Heart left ventricle (tissue), 16 donors: ENCODE data around the gene MLLT3. TPM values are rescaled to one million over a fixed set of nuclear protein-coding genes. Genes with fewer than 3 reads are reported as not detected.

Experiments used
- ATAC-seq, 4 donors: fragments of 200-7000 bp; cut with Tn5 transposase; one replicate each; pipeline ENCODE4 v1.9.1; 2020 to 2022; ENCODE audit warnings: moderate library complexity in 4 of 4, mild to moderate bottlenecking in 3 of 4, moderate number of reproducible peaks in 1 of 4
- DNase-seq, 5 donors: peaks; one replicate each; pipeline ENCODE4 v3.0.0-alpha.2; 2020
- H3K27ac ChIP-seq, 12 donors: fragments of 200-600 bp; sonication (generic) in 4 of 12; one replicate each; pipeline versions ENCODE4 v1.5.0 to v1.8.0; 2016 to 2022; ENCODE audit warnings: mild to moderate bottlenecking in 2 of 12
- H3K27me3 ChIP-seq, 9 donors: fragments of 200-600 bp; sonication (generic) in 2 of 9; one replicate each; pipeline versions ENCODE4 v1.5.1 to v1.8.0; 2016 to 2022; ENCODE audit warnings: mild to moderate bottlenecking in 3 of 9
- H3K36me3 ChIP-seq, 9 donors: fragments of 200-600 bp; sonication (generic) in 2 of 9; one replicate each; pipeline versions ENCODE4 v1.5.0 to v1.8.0; 2018 to 2022; ENCODE audit warnings: mild to moderate bottlenecking in 2 of 9
- H3K4me1 ChIP-seq, 12 donors: fragments of 200-600 bp; sonication (generic) in 4 of 12; one replicate each; pipeline versions ENCODE4 v1.5.0 to v1.8.0; 2016 to 2022; ENCODE audit warnings: mild to moderate bottlenecking in 3 of 12
- H3K4me3 ChIP-seq, 12 donors: fragments of 200-600 bp; sonication (generic) in 4 of 12; one replicate each; pipeline versions ENCODE4 v1.5.0 to v1.8.0; 2017 to 2022; ENCODE audit warnings: mild to moderate bottlenecking in 9 of 12, moderate library complexity in 4 of 12
- H3K9me3 ChIP-seq, 12 donors: fragments of 200-600 bp; sonication (generic) in 4 of 12; one replicate each; pipeline versions ENCODE4 v1.5.0 to v1.8.0; 2016 to 2022; ENCODE audit warnings: mild to moderate bottlenecking in 1 of 12
- POLR2A ChIP-seq, 2 donors: fragments of 450-650 bp; IDR thresholded peaks; one replicate each; pipeline ENCODE4 v1.6.1; 2017; ENCODE audit warnings: antibody characterized with exemption in 2 of 2, mild to moderate bottlenecking in 2 of 2, moderate library complexity in 2 of 2
- WGBS, 4 donors: extraction: QIAGEN DNeasy Blood & Tissue Kit in 2 of 4; methylation state at CpG; one replicate each; pipeline versions ENCODE4 v1.1.5 to v1.1.7; 2013 to 2018; 5-methylcytosine and 5-hydroxymethylcytosine counted together
- intact Hi-C, 10 donors: fragments of 100-400 bp; cut with DNase I; formaldehyde crosslinking; loops; one replicate each; pipeline versions ENCODE4 v1.11.1 to v1.14.2; 2022
- polyA plus RNA-seq, 2 donors: library from polyadenylated mRNA; stranded (reverse); fragments of 200-250 nt; gene quantifications; one replicate each; pipeline ENCODE4 v1.2.3, GENCODE V29; 2013
- total RNA-seq, 9 donors: library from RNA; depleted of rRNA in 2 of 9; stranded (reverse); fragments of >200 nt in 2 of 9; fragmentation: NEBNext Ultra II Directional in 3 of 9; extraction: Animal tissue kit (Norgen Biotek cat#: 25700) in 3 of 9; gene quantifications; one replicate each; pipeline versions ENCODE4 v1.1.0 to v1.2.4, GENCODE V29; 2016 to 2023
- TF ChIP-seq, protein P1 (sequence below), 12 donors: fragments of 200-600 bp; sonication (generic) in 4 of 12; IDR thresholded peaks; one replicate each; pipeline versions ENCODE4 v1.5.0 to v1.8.0; 2018 to 2022; ENCODE audit warnings: antibody characterized with exemption in 12 of 12, mild to moderate bottlenecking in 5 of 12
- donor health status: ischemic (EF 13 %, LVEDD 7.1; RV severe dilation, severe dysfunction).
- donor health status: healthy with polysubstance abuse.
- donor health status: DM: no; HTN: yes; CAD: no.
- donor health status: DM: no; HTN: no; CAD: no.
- donor health status: ischemic (EF 25% LVEDD 6.9; RV normal size, moderate dysfunction).
- donor health status: ischemic (EF 25% LVEDD 5.7; RV mildly dilated, moderate dysfunction).
- donor health status: healthy.
- donor health status: DM: yes; HTN: yes; CAD: no.
- donor health status: ischemic (EF 35%, LVEDD 5.7; RV mildly dilated, moderate dysfunction).
- donor health status: nonischemic (EF 11% LVEDD 7.7; RV severe dilation, severe dysfunction).
- donor health status: DM: yes; HTN: yes; CAD: no.
- donor health status: PGD.
- donor health status: ischemic (EF 29% LVEDD 5.4; RV normal size, mild dysfunction).
- donor health status: nonischemic (EF 23%, LVEDD 6.1; RV moderate dilation, normal function).

The MLLT3 gene
- total and polyA plus RNA-seq, 11 donors, result 7.5 to 21.0 (median 15.3) TPM

DNA sequence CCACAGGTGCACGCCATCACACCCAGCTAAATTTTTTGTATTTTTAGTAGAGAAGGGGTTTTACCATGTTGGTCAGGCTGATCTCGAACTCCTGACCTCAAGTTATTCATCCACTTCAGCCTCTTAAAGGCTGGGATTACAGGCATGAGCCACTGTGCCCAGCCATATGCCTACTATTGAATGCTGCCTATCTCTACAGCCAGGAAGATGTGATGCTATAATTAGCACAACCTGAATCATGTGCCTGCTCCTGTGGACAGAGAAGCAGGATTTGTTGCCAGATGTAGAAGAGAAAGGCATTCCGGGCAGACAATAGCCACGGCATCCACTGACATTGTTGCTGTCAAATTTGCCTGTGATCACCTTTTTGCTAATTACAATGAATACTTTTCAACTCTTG, 24.4 kb upstream of the MLLT3 start:
- TF ChIP-seq POLR2A (IDR thresholded peaks at IDR 0.05), result no peak
- TF ChIP-seq, protein P1, sequence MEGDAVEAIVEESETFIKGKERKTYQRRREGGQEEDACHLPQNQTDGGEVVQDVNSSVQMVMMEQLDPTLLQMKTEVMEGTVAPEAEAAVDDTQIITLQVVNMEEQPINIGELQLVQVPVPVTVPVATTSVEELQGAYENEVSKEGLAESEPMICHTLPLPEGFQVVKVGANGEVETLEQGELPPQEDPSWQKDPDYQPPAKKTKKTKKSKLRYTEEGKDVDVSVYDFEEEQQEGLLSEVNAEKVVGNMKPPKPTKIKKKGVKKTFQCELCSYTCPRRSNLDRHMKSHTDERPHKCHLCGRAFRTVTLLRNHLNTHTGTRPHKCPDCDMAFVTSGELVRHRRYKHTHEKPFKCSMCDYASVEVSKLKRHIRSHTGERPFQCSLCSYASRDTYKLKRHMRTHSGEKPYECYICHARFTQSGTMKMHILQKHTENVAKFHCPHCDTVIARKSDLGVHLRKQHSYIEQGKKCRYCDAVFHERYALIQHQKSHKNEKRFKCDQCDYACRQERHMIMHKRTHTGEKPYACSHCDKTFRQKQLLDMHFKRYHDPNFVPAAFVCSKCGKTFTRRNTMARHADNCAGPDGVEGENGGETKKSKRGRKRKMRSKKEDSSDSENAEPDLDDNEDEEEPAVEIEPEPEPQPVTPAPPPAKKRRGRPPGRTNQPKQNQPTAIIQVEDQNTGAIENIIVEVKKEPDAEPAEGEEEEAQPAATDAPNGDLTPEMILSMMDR (IDR thresholded peaks at IDR 0.05), result no peak
- DNase-seq, result peak in 4 of 5 donors; percentile 15 to 40 (median 30)
- 53 to 61% (median 59%) methylated on average over 4 of the region's 4 CpGs for WGBS, 4 donors
- peak; percentile 91 to 98 (median 95) for ATAC-seq
- Histone ChIP-seq H3K27me3 (no peaks in the 10 kb centered on the region), H3K36me3 (no peaks in the 10 kb centered on the region), H3K9me3 (peaks cover 0 to 6% (median 0%) of the 10 kb centered on the region in 12 donors), H3K27ac (peak overlapping the region in 6 of 12 donors; percentile 8 to 28 (median 15)), H3K4me3 (no peak overlapping the region), H3K4me1 (peaks cover 0 to 7% (median 0%) of the 10 kb centered on the region in 12 donors)
- intact Hi-C loops, result no loop called here

DNA sequence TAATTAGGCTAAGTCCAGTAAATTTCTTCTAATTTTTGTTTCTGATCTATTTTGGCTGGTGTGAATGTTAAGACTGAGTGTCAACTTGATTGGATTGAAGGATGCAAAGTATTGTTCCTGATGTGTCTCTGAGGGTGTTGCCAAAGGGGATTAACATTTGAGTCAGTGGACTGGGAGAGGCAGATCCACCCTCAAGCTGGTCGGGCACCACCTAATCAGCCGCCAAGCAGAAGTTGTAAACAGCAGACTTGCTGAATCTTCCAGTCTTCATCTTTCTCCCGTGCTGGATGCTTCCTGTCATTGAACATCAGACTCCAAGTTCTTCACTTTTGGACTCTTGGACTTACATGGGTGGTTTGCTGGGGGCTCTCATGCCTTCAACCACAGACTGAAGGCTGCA, 21.4 kb upstream of the MLLT3 start:
- Histone ChIP-seq H3K9me3 (peaks cover 0 to 4% (median 0%) of the 10 kb centered on the region in 12 donors), H3K27me3 (no peaks in the 10 kb centered on the region), H3K36me3 (no peaks in the 10 kb centered on the region), H3K4me3 (no peak overlapping the region), H3K27ac (no peak overlapping the region), H3K4me1 (peaks cover 0 to 7% (median 0%) of the 10 kb centered on the region in 12 donors)
- TF ChIP-seq, protein P1 (IDR thresholded peaks at IDR 0.05), result no peak
- TF ChIP-seq POLR2A (IDR thresholded peaks at IDR 0.05), result no peak
- no peak for ATAC-seq
- 78 to 81% (median 79%) methylated on average over 3 of the region's 3 CpGs for WGBS, 4 donors
- DNase-seq, result no peak
- intact Hi-C loops, result no loop called here

DNA sequence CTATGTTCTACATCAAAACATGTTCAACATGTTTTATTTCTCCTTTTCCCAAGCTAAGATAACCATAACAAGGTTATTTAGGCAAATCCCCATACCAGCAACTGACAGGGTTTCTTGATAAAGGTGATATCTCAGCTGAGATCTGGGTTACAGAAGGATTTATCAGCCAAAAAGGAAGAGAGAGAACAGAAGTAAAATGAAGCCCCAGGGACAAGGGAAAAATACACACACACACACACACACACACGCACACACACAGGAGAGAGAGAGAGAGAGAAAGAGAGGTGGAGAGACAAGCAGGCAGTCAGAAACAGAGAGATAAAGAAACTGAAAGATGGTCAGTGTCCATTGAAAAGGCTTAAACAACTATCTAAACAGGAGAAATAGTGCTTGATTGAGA, 19.7 kb upstream of the MLLT3 start:
- no peak for ATAC-seq
- no peak for DNase-seq
- no peaks in the 10 kb centered on the region for H3K36me3 ChIP-seq
- H3K27me3 ChIP-seq, result no peaks in the 10 kb centered on the region
- H3K9me3 ChIP-seq, result no peaks in the 10 kb centered on the region
- WGBS, 4 donors, result 69 to 82% (median 75%) methylated on average over 1 of the region's 1 CpG
- intact Hi-C loops, result no loop called here
- H3K4me1 ChIP-seq, result peaks cover 0 to 5% (median 0%) of the 10 kb centered on the region in 12 donors
- H3K27ac ChIP-seq, result no peak overlapping the region
- TF ChIP-seq POLR2A (IDR thresholded peaks at IDR 0.05), result no peak
- TF ChIP-seq, protein P1 (IDR thresholded peaks at IDR 0.05), result no peak
- H3K4me3 ChIP-seq, result no peak overlapping the region

DNA sequence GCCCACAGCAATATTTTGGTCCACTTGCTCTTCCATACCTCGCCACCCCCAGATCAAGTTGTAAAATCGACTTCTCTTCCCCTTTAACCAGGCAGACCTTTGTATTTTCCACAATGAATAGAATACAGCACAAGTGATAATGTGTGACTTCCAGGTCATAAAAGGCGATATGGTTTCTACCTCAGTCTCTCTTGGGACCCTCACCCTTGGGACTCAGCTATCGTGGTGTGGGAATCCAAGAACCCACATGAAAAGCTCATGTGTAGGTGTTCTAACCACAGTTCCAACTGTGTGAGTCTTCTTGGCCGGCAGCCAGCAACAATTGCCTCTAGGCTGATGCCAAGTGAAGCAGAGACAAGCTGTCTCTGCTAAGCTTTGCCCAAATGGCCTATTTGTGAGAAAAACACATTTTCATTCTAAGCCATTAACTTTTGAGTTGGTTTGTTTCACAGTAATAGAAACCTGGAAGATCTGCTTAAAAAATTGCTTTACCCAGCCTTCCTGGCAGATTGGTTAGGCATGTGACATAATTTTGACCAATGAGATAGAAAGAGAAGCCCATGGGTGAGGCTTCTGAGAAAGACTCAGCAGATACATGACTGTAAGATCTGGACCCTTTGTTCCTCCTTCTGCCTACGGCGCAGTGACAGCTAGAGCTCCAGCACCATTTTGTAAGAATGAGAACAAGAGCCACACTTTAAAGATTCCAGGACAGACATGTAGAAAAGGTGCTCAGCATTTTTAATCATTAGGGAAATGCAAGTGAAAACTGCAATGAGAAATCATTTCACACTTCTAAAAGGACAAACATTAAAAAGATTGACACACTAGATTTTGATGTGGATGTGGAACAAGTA, 18.3 kb upstream of the MLLT3 start:
- H3K4me1 ChIP-seq, result no peaks in the 10 kb centered on the region
- intact Hi-C loops, result no loop called here
- H3K9me3 ChIP-seq, result no peaks in the 10 kb centered on the region
- no peaks in the 10 kb centered on the region for H3K36me3 ChIP-seq
- TF ChIP-seq, protein P1 (IDR thresholded peaks at IDR 0.05), result no peak
- no peak for TF ChIP-seq POLR2A (IDR thresholded peaks at IDR 0.05)
- WGBS, 4 donors, result 70 to 76% (median 74%) methylated on average over 7 of the region's 7 CpGs
- no peaks in the 10 kb centered on the region for H3K27me3 ChIP-seq
- H3K4me3 ChIP-seq, result no peak overlapping the region
- H3K27ac ChIP-seq, result no peak overlapping the region
- peak; percentile 33 to 75 (median 54) for DNase-seq
- ATAC-seq, result no peak
